CD14-positive monocyte (primary cell): ENCODE measurements around the gene TNIK. TPM values are rescaled to one million over a fixed set of nuclear protein-coding genes. Genes with fewer than 3 reads are reported as not detected.

Experiments used
- DNase-seq, 3 donors: peaks; one replicate each; pipeline ENCODE4 v3.0.0-alpha.2; 2011 to 2022
- H2AFZ ChIP-seq: 2 replicates; pipeline ENCODE4 v1.6.0; 2012; ENCODE audit warnings: mild to moderate bottlenecking, low read depth, low read length, inconsistent platforms; ENCODE audit not compliant: insufficient read depth, poor library complexity, severe bottlenecking
- H3K27ac ChIP-seq, 2 donors: 1 replicate in 1 of 2; 2 replicates in 1 of 2; pipeline ENCODE4 v1.5.1; 2012 to 2013; ENCODE audit warnings: low read length in 2 of 2, control low read depth in 1 of 2, inconsistent platforms in 1 of 2, low read depth in 1 of 2, mild to moderate bottlenecking in 1 of 2
- H3K27me3 ChIP-seq, 2 donors: one replicate each; pipeline versions ENCODE4 v1.6.0 to v1.6.1; 2011 to 2013; ENCODE audit warnings: low read length in 2 of 2; ENCODE audit not compliant: control insufficient read depth in 2 of 2, insufficient read depth in 2 of 2
- H3K36me3 ChIP-seq, 2 donors: replicated peaks in 1 of 2; 1 replicate in 1 of 2; 2 replicates in 1 of 2; pipeline versions ENCODE4 v1.5.1 to v1.6.1; 2012 to 2013; ENCODE audit warnings: low read length in 2 of 2, control low read depth in 1 of 2, inconsistent platforms in 1 of 2, mild to moderate bottlenecking in 1 of 2; ENCODE audit not compliant: insufficient read depth in 2 of 2, control insufficient read depth in 1 of 2
- H3K4me1 ChIP-seq, 2 donors: 1 replicate in 1 of 2; 2 replicates in 1 of 2; pipeline versions ENCODE4 v1.5.1 to v1.6.1; 2012 to 2013; ENCODE audit warnings: low read length in 2 of 2, control low read depth in 1 of 2, inconsistent platforms in 1 of 2, mild to moderate bottlenecking in 1 of 2, moderate library complexity in 1 of 2; ENCODE audit not compliant: insufficient read depth in 2 of 2, control insufficient read depth in 1 of 2
- H3K4me2 ChIP-seq: replicated peaks from 2 replicates; pipeline ENCODE3; 2012; ENCODE audit warnings: low read length, moderate library complexity, mild to moderate bottlenecking; ENCODE audit not compliant: poor library complexity, severe bottlenecking; ENCODE audit errors: extremely low read depth
- H3K4me3 ChIP-seq, 3 experiments: fragments of 200-600 bp in 1 of 3; sonication (generic) in 1 of 3; replicated peaks in 1 of 3; 1 replicate in 2 of 3; 2 replicates in 1 of 3; pipeline ENCODE4 v1.5.1; 2011 to 2013; ENCODE audit warnings: low read length in 3 of 3, mild to moderate bottlenecking in 3 of 3, control low read depth in 2 of 3, low read depth in 2 of 3, inconsistent platforms in 1 of 3, moderate library complexity in 1 of 3
- H3K79me2 ChIP-seq: 2 replicates; pipeline ENCODE4 v1.6.0; 2012; ENCODE audit warnings: mild to moderate bottlenecking, control low read depth, inconsistent platforms, low read length, moderate library complexity; ENCODE audit not compliant: insufficient read depth
- H3K9ac ChIP-seq: 2 replicates; pipeline ENCODE4 v1.6.0; 2017; ENCODE audit warnings: low read length, mild to moderate bottlenecking; ENCODE audit not compliant: insufficient read depth, poor library complexity, severe bottlenecking
- H3K9me3 ChIP-seq, 2 donors: replicated peaks in 1 of 2; 1 replicate in 1 of 2; 2 replicates in 1 of 2; pipeline versions ENCODE4 v1.5.1 to v1.6.1; 2012 to 2013; ENCODE audit warnings: low read length in 2 of 2, control low read depth in 1 of 2; ENCODE audit not compliant: control insufficient read depth in 1 of 2, insufficient read depth in 1 of 2
- H4K20me1 ChIP-seq: 2 replicates; pipeline ENCODE4 v1.6.0; 2012; ENCODE audit warnings: mild to moderate bottlenecking, low read length, control low read depth, moderate library complexity; ENCODE audit not compliant: insufficient read depth
- H3K27ac Mint-ChIP-seq, 7 donors: one replicate each; pipeline ENCODE4 v1.8.0; 2020; ENCODE audit warnings: mild to moderate bottlenecking in 7 of 7, mixed read lengths in 7 of 7, moderate library complexity in 6 of 7, inconsistent platforms in 2 of 7
- H3K27me3 Mint-ChIP-seq, 3 donors: one replicate each; pipeline ENCODE4 v1.8.0; 2021 to 2022; ENCODE audit warnings: low read depth in 3 of 3, mild to moderate bottlenecking in 3 of 3, mixed read lengths in 3 of 3, moderate library complexity in 3 of 3, inconsistent platforms in 1 of 3
- H3K36me3 Mint-ChIP-seq, 2 donors: one replicate each; pipeline ENCODE4 v1.8.0; 2020; ENCODE audit warnings: mixed read lengths in 2 of 2, inconsistent platforms in 1 of 2, mild to moderate bottlenecking in 1 of 2
- H3K4me1 Mint-ChIP-seq: one replicate; pipeline ENCODE4 v1.8.0; 2020; ENCODE audit warnings: mild to moderate bottlenecking, mixed read lengths
- H3K4me3 Mint-ChIP-seq, 2 donors: one replicate each; pipeline ENCODE4 v1.8.0; 2020; ENCODE audit warnings: mild to moderate bottlenecking in 2 of 2, mixed read lengths in 2 of 2, moderate library complexity in 1 of 2
- H3K9me3 Mint-ChIP-seq, 7 donors: one replicate each; pipeline ENCODE4 v1.8.0; 2020 to 2022; ENCODE audit warnings: mixed read lengths in 7 of 7, mild to moderate bottlenecking in 6 of 7, moderate library complexity in 6 of 7, inconsistent platforms in 2 of 7
- CTCF ChIP-seq: fragments of 200-600 bp; IDR thresholded peaks from one replicate; pipeline ENCODE4 v1.8.0; 2022; ENCODE audit warnings: antibody characterized with exemption, mild to moderate bottlenecking
- WGBS: methylation state at CpG from one replicate; pipeline ENCODE4 v1.1.5; 2013; ENCODE audit warnings: missing lambda C conversion rate; ENCODE audit not compliant: insufficient coverage; 5-methylcytosine and 5-hydroxymethylcytosine counted together
- intact Hi-C, 2 donors: fragments of 100-400 bp; cut with micrococcal nuclease; formaldehyde crosslinking; loops; one replicate each; pipeline versions ENCODE4 v1.15.0 to v1.15.1; 2023
- polyA plus RNA-seq, 3 donors: library from polyadenylated mRNA; depleted of rRNA in 1 of 3; unstranded in 2 of 3; stranded (reverse) in 1 of 3; fragments of 300-500 nt in 2 of 3; fragments of >200 nt in 1 of 3; fragmentation: Illumina TruSeq in 2 of 3; gene quantifications; 1 replicate in 2 of 3; 2 replicates in 1 of 3; pipeline ENCODE4 v1.2.3, GENCODE V29; 2012 to 2021

The TNIK gene
- polyA plus RNA-seq, 3 donors, result 0.36 to 1.8 (median 0.75) TPM

DNA sequence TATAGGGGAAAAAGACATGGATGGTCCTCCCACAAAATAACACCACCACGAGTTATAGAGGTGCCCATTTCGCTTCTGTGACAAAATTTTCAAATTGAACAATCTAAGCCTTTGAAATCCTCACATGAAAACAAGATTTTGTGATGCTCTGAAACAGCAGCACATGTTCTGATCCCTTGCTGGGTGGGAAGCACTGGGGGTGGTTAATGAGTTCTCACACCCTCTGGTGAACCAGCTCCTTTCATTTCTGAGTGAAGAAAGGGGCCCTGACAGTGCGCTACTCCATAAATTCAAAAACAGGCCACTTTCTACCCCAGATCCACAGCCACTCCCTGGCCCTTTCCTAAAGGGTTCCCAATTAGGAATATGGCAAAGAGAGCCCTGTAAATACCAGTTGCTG lies 129.3 kb downstream of the TNIK start:
- intact Hi-C loops, result no loop called here
- peaks cover 0 to 1% (median 0%) of the 10 kb centered on the region in 7 donors for H3K9me3 Mint-ChIP-seq
- H3K79me2 ChIP-seq, result no peaks in the 10 kb centered on the region

DNA sequence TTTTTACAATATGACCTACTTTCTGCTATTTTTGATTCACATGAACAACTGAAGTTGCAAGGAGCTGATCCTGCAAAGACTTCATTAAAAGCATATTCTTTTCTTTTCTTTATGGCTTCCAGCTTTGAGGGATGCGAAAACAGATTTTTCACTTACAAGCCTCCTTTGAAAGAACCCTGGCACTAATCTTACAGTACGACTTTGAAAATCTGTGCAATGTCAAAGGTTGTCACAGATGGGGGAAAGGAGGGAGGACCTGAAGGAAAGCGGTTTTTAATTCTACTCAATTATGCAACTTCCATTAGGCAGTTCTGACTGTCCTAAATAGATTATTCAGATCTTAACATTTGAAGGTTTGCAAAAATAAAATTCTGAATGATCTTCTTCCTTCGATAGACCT lies 130.5 kb downstream of the TNIK start:
- H3K27ac Mint-ChIP-seq, result no peak overlapping the region
- Histone ChIP-seq H3K27me3 (no peaks in the 10 kb centered on the region), H3K9ac (no peak overlapping the region), H3K4me1 (peaks cover 4 to 9% of the 10 kb centered on the region in 2 donors), H2AFZ (no peak overlapping the region), H3K4me2 (no peak overlapping the region), H3K27ac (no peak overlapping the region), H4K20me1 (no peaks in the 10 kb centered on the region), H3K79me2 (no peaks in the 10 kb centered on the region), H3K36me3 (no peaks in the 10 kb centered on the region), H3K9me3 (no peaks in the 10 kb centered on the region), H3K4me3 (no peak overlapping the region)
- no peak for DNase-seq
- TF ChIP-seq CTCF, result no peak
- H3K4me1 Mint-ChIP-seq, result peaks cover 9% of the 10 kb centered on the region
- H3K27me3 Mint-ChIP-seq, result peaks cover 0 to 3% (median 2%) of the 10 kb centered on the region in 3 donors
- no CpG with 5 or more reads among the region's 4 CpGs for WGBS
- intact Hi-C loops, result no loop called here
- H3K36me3 Mint-ChIP-seq, result no peaks in the 10 kb centered on the region
- H3K9me3 Mint-ChIP-seq, result peaks cover 0 to 2% (median 0%) of the 10 kb centered on the region in 7 donors
- H3K4me3 Mint-ChIP-seq, result no peak overlapping the region

More for the DNA sequence above, 129.3 kb downstream of the TNIK start:
- Mint-ChIP-seq H3K27ac (no peak overlapping the region), H3K27me3 (peaks cover 0 to 5% (median 2%) of the 10 kb centered on the region in 3 donors), H3K36me3 (no peaks in the 10 kb centered on the region), H3K4me3 (no peak overlapping the region), H3K4me1 (peaks cover 9% of the 10 kb centered on the region)
- no peaks in the 10 kb centered on the region for H4K20me1 ChIP-seq
- H3K4me3 ChIP-seq, result no peak overlapping the region
- no peak for DNase-seq
- H3K9ac ChIP-seq, result no peak overlapping the region
- no peak overlapping the region for H3K27ac ChIP-seq
- H3K36me3 ChIP-seq, result no peaks in the 10 kb centered on the region
- H3K27me3 ChIP-seq, result no peaks in the 10 kb centered on the region
- H3K4me2 ChIP-seq, result no peak overlapping the region
- no peak overlapping the region for H2AFZ ChIP-seq
- H3K4me1 ChIP-seq, result peaks cover 4 to 9% of the 10 kb centered on the region in 2 donors
- no peaks in the 10 kb centered on the region for H3K9me3 ChIP-seq
- TF ChIP-seq CTCF, result no peak
- WGBS, result no CpG with 5 or more reads among the region's 3 CpGs
